HepG2 (cell line): ENCODE results near the gene SECTM1. TPM values are rescaled to one million over a fixed set of nuclear protein-coding genes. Genes with fewer than 3 reads are reported as not detected.

ENCODE experiments used
- ATAC-seq: fragments of 200-7000 bp; cut with Tn5 transposase; 3 replicates; pipeline ENCODE4 v1.9.1; 2020; ENCODE audit warnings: mild to moderate bottlenecking, moderate library complexity
- BruUV-seq: library from RNA; stranded (reverse); fragments of 400-500 nt; replicated peaks from 2 replicates; lab custom pipeline; 2021; lab: Mats Ljungman, UMichigan
- CTCF ChIA-PET: fragments of 300-600 bp; formaldehyde crosslinking; extraction: SDS; loops from one replicate; lab custom pipeline; 2021; ENCODE audit warnings: low total read pairs, inconsistent platforms, low intra/inter-chr PET ratio; lab: Yijun Ruan, JAX
- POLR2A ChIA-PET: fragments of 350-600 bp; sonication (Branson Sonifier 250); formaldehyde crosslinking; loops from one replicate; lab custom pipeline; 2020; ENCODE audit warnings: antibody characterized with exemption, inconsistent platforms; lab: Yijun Ruan, JAX
- DNase-seq: peaks from one replicate; pipeline ENCODE4 v3.0.0-alpha.2; 2015; ENCODE audit warnings: low spot score
- FAIRE-seq: peaks from 3 replicates; lab custom pipeline; 2011; peaks lifted over from hg19 to GRCh38; lab: Jason Lieb, UNC
- H2AFZ ChIP-seq: one replicate; pipeline ENCODE4 v1.6.1; 2011; ENCODE audit warnings: low read length, inconsistent platforms
- H3K27ac ChIP-seq: fragments of 300-600 bp; 3 replicates; pipeline ENCODE4 v1.8.0; 2011; ENCODE audit warnings: mixed run types, mild to moderate bottlenecking, mixed read lengths, low read length, inconsistent platforms; ENCODE audit not compliant: insufficient read depth; ENCODE audit errors: extremely low read length
- H3K27me3 ChIP-seq, 2 experiments: fragments of 200-600 bp in 1 of 2; 2 replicates in 1 of 2; 3 replicates in 1 of 2; pipeline versions ENCODE4 v1.6.0 to v1.8.0; 2011; ENCODE audit warnings: low read length in 2 of 2, mild to moderate bottlenecking in 2 of 2, moderate library complexity in 2 of 2, inconsistent platforms in 1 of 2; ENCODE audit not compliant: insufficient read depth in 2 of 2, control insufficient read depth in 1 of 2
- H3K36me3 ChIP-seq, 2 experiments: fragments of 200-600 bp in 1 of 2; replicated peaks in 1 of 2; 2 replicates in 1 of 2; 3 replicates in 1 of 2; pipeline versions ENCODE4 v1.5.1 to v1.8.0; 2011; ENCODE audit warnings: low read length in 2 of 2, inconsistent platforms in 1 of 2; ENCODE audit not compliant: insufficient read depth in 2 of 2, control insufficient read depth in 1 of 2
- H3K4me1 ChIP-seq: 2 replicates; pipeline ENCODE4 v1.5.1; 2012; ENCODE audit warnings: low read length, inconsistent platforms; ENCODE audit not compliant: insufficient read depth
- H3K4me2 ChIP-seq: 2 replicates; pipeline ENCODE4 v1.6.0; 2011; ENCODE audit warnings: low read depth, low read length, inconsistent platforms
- H3K4me3 ChIP-seq, 3 experiments: fragments of 200-600 bp in 1 of 3; sonication (generic), shearing (Covaris generic) in 1 of 3; replicated peaks in 1 of 3; 2 replicates each; pipeline ENCODE4 v1.5.1; 2011 to 2016; ENCODE audit warnings: low read length in 3 of 3, inconsistent platforms in 2 of 3, low read depth in 2 of 3, mild to moderate bottlenecking in 2 of 3, control low read depth in 1 of 3, mixed read lengths in 1 of 3; ENCODE audit not compliant: insufficient read depth in 1 of 3
- H3K79me2 ChIP-seq: one replicate; pipeline ENCODE4 v1.6.1; 2011; ENCODE audit warnings: low read length, inconsistent platforms; ENCODE audit not compliant: insufficient read depth
- H3K9ac ChIP-seq: 2 replicates; pipeline ENCODE4 v1.6.0; 2011; ENCODE audit warnings: mild to moderate bottlenecking, low read depth, low read length, inconsistent platforms; ENCODE audit not compliant: insufficient read depth
- H3K9me3 ChIP-seq: 2 replicates; pipeline ENCODE4 v1.5.1; 2012; ENCODE audit warnings: mild to moderate bottlenecking, low read length
- H4K20me1 ChIP-seq: 2 replicates; pipeline ENCODE4 v1.6.0; 2011; ENCODE audit warnings: inconsistent platforms, mild to moderate bottlenecking, low read length, moderate library complexity; ENCODE audit not compliant: insufficient read depth
- GTF2F1 ChIP-seq: fragments of 150-350 bp; IDR thresholded peaks from 2 replicates; pipeline ENCODE4 v1.6.1; 2014; ENCODE audit warnings: low read length
- HNF4A ChIP-seq: sonication (generic); formaldehyde crosslinking; IDR thresholded peaks from 2 replicates; pipeline ENCODE4 v1.4.0; 2020; ENCODE audit warnings: missing genetic modification reagents
- MBD4 ChIP-seq: IDR thresholded peaks from 2 replicates; pipeline ENCODE4 v1.6.1; 2012; ENCODE audit warnings: low read length, inconsistent platforms, borderline replicate concordance
- MZF1 ChIP-seq: sonication (generic); formaldehyde crosslinking; IDR thresholded peaks from 2 replicates; pipeline ENCODE4 v1.8.1; 2023; ENCODE audit warnings: mild to moderate bottlenecking, missing genetic modification reagents, borderline replicate concordance
- RAD51 ChIP-seq: fragments of 450-650 bp; IDR thresholded peaks from 2 replicates; pipeline ENCODE4 v1.6.1; 2016; ENCODE audit warnings: borderline replicate concordance
- SAP130 ChIP-seq: IDR thresholded peaks from 2 replicates; pipeline ENCODE4 v1.6.1; 2016; ENCODE audit warnings: low read depth
- TIGD3 ChIP-seq: sonication (generic); formaldehyde crosslinking; IDR thresholded peaks from 2 replicates; pipeline ENCODE4 v1.5.1; 2020; ENCODE audit warnings: mild to moderate bottlenecking, missing genetic modification reagents, borderline replicate concordance
- ZFP82 ChIP-seq: sonication (generic); formaldehyde crosslinking; IDR thresholded peaks from 2 replicates; pipeline ENCODE4 v1.5.1; 2020; ENCODE audit warnings: mild to moderate bottlenecking, missing genetic modification reagents, borderline replicate concordance
- ZNF646 ChIP-seq: sonication (generic); formaldehyde crosslinking; IDR thresholded peaks from 2 replicates; pipeline ENCODE4 v1.9.0; 2021; ENCODE audit warnings: mild to moderate bottlenecking, missing genetic modification reagents
- ZSCAN9 ChIP-seq: IDR thresholded peaks from 2 replicates; pipeline ENCODE4 v1.6.1; 2016; ENCODE audit warnings: borderline replicate concordance
- ZUFSP ChIP-seq: sonication (generic); formaldehyde crosslinking; IDR thresholded peaks from 2 replicates; pipeline ENCODE4 v1.9.0; 2021; ENCODE audit warnings: missing genetic modification reagents, mild to moderate bottlenecking, borderline replicate concordance
- WGBS: methylation state at CpG from one replicate; pipeline ENCODE4 v1.1.6; 2017; ENCODE audit warnings: low lambda C conversion rate; 5-methylcytosine and 5-hydroxymethylcytosine counted together
- in situ Hi-C: cut with HindIII; loops from 2 replicates; pipeline ENCODE4 v1.10.0; 2017; ENCODE audit warnings: low pct_unique_long_range_greater_than_20kb; ENCODE audit not compliant: extremely low pct_ligation_motif_present
- intact Hi-C: fragments of 100-400 bp; cut with micrococcal nuclease; formaldehyde crosslinking; loops from one replicate; pipeline ENCODE4 v1.10.0; 2022; ENCODE audit not compliant: unreplicated experiment
- polyA plus RNA-seq, 8 experiments: library from polyadenylated mRNA; depleted of rRNA in 3 of 8; stranded (reverse) in 7 of 8; unstranded in 1 of 8; fragments of >200 nt; fragmentation: Illumina TruSeq in 4 of 8; extraction: Trizol in 4 of 8; gene quantifications; 2 replicates each; pipeline versions ENCODE4 v1.2.1 to v1.2.3, GENCODE V29; 2011 to 2016; ENCODE audit warnings: low read depth in 4 of 8, missing spikeins in 1 of 8, mixed read lengths in 1 of 8; ENCODE audit not compliant: insufficient read depth in 1 of 8
- total RNA-seq, 5 experiments: library from RNA; depleted of rRNA; stranded (reverse); fragments of >200 nt; fragmentation: Illumina TruSeq; extraction: Trizol; gene quantifications; 2 replicates each; pipeline ENCODE4 v1.2.3, GENCODE V29; 2016; ENCODE audit warnings: low read depth in 1 of 5

SECTM1 gene
- total and polyA plus RNA-seq, 2 of the 13 experiments (the other 11 are each of a cell fraction or from before 2014, with no cell fraction given) = 3.5 to 5.3 TPM

GRCh38 chr17:82342361-82343079 is 9.0 kb upstream of the SECTM1 start:
- in situ Hi-C loops = no loop called here
- DNase-seq = no peak
- TF ChIP-seq MZF1 (CRISPR knock-in tag) = no peak
- TF ChIP-seq TIGD3 (CRISPR knock-in tag) = no peak
- TF ChIP-seq HNF4A (CRISPR knock-in tag) = peak; percentile 69
- TF ChIP-seq ZSCAN9 (CRISPR knock-in tag) = no peak
- TF ChIP-seq SAP130 (CRISPR knock-in tag) = no peak
- no peak for TF ChIP-seq ZNF646 (CRISPR knock-in tag)
- TF ChIP-seq RAD51 = no peak
- no peak for TF ChIP-seq ZUFSP
- no peak for TF ChIP-seq ZFP82 (CRISPR knock-in tag)
- TF ChIP-seq MBD4 = no peak
- TF ChIP-seq GTF2F1 = no peak

More at GRCh38 chr17:82342361-82343079, 9.0 kb upstream of the SECTM1 start:
- peak; percentile 6; the same call in 2 of the 3 replicates for ATAC-seq
- ChIA-PET CTCF (no interaction called here), POLR2A (interaction anchor here (1.1 to 12.3 kb wide), 5 partner anchors 8 to 44 kb away, joined by 3 to 227 read pairs (median 10); no protein-coding TSS in a partner anchor)
- H3K79me2 ChIP-seq = peaks cover 20% of the 10 kb centered on the region
- FAIRE-seq = peak; percentile 59
- H3K27me3 ChIP-seq = no peaks in the 10 kb centered on the region
- peaks cover 78% of the 10 kb centered on the region for H3K4me1 ChIP-seq
- no peaks in the 10 kb centered on the region for H3K9me3 ChIP-seq
- peak overlapping the region; percentile 48 for H3K4me2 ChIP-seq
- no peak overlapping the region for H2AFZ ChIP-seq
- peak overlapping the region in 1 of 3 experiments; percentile 17; a peak in 1 of 6 replicates for H3K4me3 ChIP-seq
- H4K20me1 ChIP-seq = no peaks in the 10 kb centered on the region
- peak overlapping the region; percentile 31; the same call in 1 of the 2 replicates for H3K9ac ChIP-seq
- intact Hi-C loops = no loop called here
- no peaks in the 10 kb centered on the region for H3K36me3 ChIP-seq
- H3K27ac ChIP-seq = peak overlapping the region; percentile 48
- WGBS = 60% methylated on average over 26 of the region's 28 CpGs
- no TSS peak for BruUV-seq
